ENCODE measurements around the gene SAMD7.

The SAMD7 gene

GRCh38 chr3:169911272-169911671, at the start of gene SAMD7:
SAMD7 (plus strand) TSS chr3:169911572; CDS start chr3:169919499, 7,927 bp downstream.
- no peak for DNase-seq

GRCh38 chr3:169861871-169862270, 49.5 kb upstream of the SAMD7 start:
- no peak for DNase-seq

GRCh38 chr3:169863458-169863899, 47.9 kb upstream of the SAMD7 start:
- DNase-seq: peak; percentile 48

GRCh38 chr3:169864270-169864669, 47.1 kb upstream of the SAMD7 start:
- no peak for DNase-seq

- no peak for DNase-seq
Observed at GRCh38 chr3:169865176-169865767, 46.1 kb upstream of the SAMD7 start.

GRCh38 chr3:169867584-169868210, 43.7 kb upstream of the SAMD7 start:
- no peak for DNase-seq

- DNase-seq: no peak
Observed at GRCh38 chr3:169868369-169868768, 43.0 kb upstream of the SAMD7 start.

- no peak for DNase-seq
Observed at GRCh38 chr3:169869484-169870220, 41.7 kb upstream of the SAMD7 start, which contains the start of gene LRRC31. LRRC31 (minus strand) TSS chr3:169869935; CDS start chr3:169869807, 128 bp downstream.

GRCh38 chr3:169871129-169871886, 40.1 kb upstream of the SAMD7 start:
- no peak for DNase-seq

GRCh38 chr3:169879013-169879557, 32.3 kb upstream of the SAMD7 start:
- no peak for DNase-seq

GRCh38 chr3:169879845-169880575, 31.4 kb upstream of the SAMD7 start:
- DNase-seq: no peak

- no peak for DNase-seq
Observed at GRCh38 chr3:169880576-169881250, 30.7 kb upstream of the SAMD7 start.

GRCh38 chr3:169886671-169887070, 24.7 kb upstream of the SAMD7 start:
- peak; percentile 43 for DNase-seq

GRCh38 chr3:169891886-169892285, 19.5 kb upstream of the SAMD7 start:
- no peak for DNase-seq

GRCh38 chr3:169894110-169894509, 17.3 kb upstream of the SAMD7 start:
- no peak for DNase-seq

GRCh38 chr3:169895072-169895471, 16.3 kb upstream of the SAMD7 start:
- DNase-seq: no peak

- no peak for DNase-seq
Observed at GRCh38 chr3:169897284-169897683, 14.1 kb upstream of the SAMD7 start.

GRCh38 chr3:169901453-169901852, 9.9 kb upstream of the SAMD7 start:
- no peak for DNase-seq

GRCh38 chr3:169905404-169905803, 6.0 kb upstream of the SAMD7 start:
- DNase-seq: no peak

GRCh38 chr3:169907476-169907875, 3.9 kb upstream of the SAMD7 start:
- no peak for DNase-seq

- DNase-seq: no peak
Observed at GRCh38 chr3:169907944-169908343, 3.4 kb upstream of the SAMD7 start.

GRCh38 chr3:169913323-169913722, 2.0 kb downstream of the SAMD7 start:
- no peak for DNase-seq
